Stimulated activated CD4-positive, alpha-beta T cell treated with anti-CD3 and anti-CD28 coated beads, Interleukin-1b, Interleukin-23, amount 100 ng/mL, for 24 hours (primary cell): ENCODE measurements around the gene MPRIP.
"Not testable (repeated sequence)": the region's sequence is repeated elsewhere in the genome, so short reads cannot be mapped to it uniquely, and the experiment has no call there.

Experiments used
- DNase-seq, 4 experiments: peaks; one replicate each; pipeline ENCODE4 v3.0.0-alpha.2; 2020; ENCODE audit warnings: low read depth in 4 of 4, low spot score in 1 of 4

MPRIP gene

GRCh38 chr17:17013828-17014747 lies 28.2 kb upstream of the MPRIP start:
- DNase-seq, result not testable (repeated sequence)

- DNase-seq, result not testable (repeated sequence)
Measured at GRCh38 chr17:17014748-17015124, 27.5 kb upstream of the MPRIP start.

DNA sequence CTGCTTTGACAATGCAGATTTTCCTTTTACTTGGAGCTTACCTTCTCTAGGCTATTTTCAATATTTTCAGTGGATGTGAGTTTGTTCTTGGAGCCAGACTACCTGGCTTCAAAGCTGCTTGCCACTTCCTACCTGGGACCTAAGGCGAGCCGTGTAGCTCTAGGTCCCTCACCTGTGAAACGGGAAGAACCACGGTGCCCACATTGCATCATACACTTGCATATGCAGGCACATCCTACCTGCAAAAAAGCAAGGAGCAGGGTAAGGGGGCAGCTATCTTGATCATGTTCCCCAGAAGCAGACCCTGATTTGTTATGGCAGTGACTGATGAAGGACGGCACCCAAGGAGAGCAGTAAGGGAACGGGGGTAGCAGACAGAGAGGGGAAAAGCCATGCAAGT lies 27.0 kb upstream of the MPRIP start:
- DNase-seq, result no peak

DNA sequence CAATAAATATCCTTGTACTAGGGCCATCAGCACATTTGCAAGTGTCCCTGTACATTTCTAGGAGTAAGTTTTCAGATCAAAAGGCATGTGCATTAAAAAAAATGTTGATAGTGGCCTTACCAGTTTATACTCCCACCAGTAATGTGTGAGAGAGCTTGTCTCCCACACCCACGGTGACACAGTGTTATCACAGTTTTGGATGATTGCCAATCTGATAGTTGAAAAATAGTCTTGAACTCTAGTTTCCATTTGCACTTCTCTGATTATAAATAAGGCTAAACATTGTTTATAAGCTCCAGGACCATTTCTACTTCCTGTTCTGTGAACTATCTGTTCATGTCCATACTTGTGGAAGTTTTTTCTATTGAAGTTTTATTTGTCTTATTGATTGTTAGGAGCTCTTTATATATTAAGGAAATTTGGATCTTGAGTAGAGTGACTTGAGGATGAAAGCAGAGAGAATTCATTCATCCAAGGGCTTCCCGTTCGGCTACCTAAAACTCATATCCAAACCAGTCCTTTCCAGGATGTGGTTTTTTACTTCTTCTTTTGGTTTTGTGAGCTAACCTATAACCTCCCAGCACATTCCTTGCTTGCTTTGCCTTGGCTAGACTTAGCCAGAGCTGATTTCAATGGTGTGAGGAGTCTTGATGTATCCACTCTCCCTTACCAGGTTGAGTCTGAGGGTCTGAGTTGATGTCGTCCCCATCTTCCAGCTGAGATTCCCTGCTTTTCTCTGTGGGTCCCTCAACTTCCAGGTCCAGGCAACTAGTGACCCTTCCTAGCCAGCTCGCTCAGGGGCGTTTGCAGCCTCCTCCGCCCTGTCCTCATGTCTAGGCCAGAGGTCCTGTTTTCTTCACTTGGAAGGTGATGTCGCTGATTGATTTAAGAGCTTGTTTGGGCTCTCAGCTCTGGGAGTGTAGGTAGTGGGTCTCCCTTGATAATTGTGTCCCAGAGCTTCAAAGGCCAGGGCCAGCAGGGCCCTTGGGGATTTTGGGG lies 25.8 kb upstream of the MPRIP start:
- not testable (repeated sequence) for DNase-seq

GRCh38 chr17:17017343-17018014 lies 24.8 kb upstream of the MPRIP start:
- DNase-seq, result no peak

- no peak for DNase-seq
Measured at GRCh38 chr17:17018021-17018441, 24.2 kb upstream of the MPRIP start.

DNA sequence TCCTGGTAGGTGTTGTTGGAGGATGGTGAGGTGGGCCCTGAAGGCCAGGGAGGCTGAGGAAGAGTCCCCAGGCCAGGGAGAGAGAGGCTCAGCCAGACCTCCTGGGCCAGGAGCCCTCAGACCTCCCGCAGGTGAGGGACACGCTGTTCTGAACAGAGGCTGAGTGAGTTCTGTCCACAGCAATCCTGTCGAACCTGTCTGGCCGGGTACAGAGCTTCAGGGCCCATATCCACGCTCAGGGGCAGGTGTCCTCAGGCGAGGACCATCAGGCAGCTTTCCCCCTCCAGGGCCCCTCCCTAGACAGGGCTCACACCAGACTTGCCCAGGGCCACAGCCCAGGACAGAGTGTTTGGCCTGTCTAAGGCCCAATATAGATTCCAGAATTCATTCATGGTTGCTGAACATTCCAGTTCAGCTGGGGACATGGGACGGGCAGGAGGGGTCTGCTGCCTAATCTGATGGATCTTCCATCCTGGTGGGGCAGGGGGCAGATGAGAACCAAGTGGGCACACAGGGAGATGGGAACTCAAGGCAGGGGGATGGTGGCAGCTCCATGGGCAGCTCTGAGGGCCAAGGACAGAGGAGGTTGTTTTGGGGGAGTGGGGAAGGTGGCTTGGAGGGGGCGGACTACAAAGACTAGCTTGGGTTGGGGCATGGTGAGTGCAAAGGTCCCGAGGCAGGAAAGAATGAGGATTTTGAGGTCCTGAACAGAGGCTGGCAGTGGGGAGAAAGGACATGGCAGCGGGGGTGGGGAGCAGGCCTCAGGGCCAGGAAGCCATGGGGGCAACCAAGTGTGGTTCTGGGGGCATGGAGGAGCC lies 23.4 kb upstream of the MPRIP start:
- DNase-seq, result no peak

- DNase-seq, result no peak
Measured at GRCh38 chr17:17019430-17019762, 22.9 kb upstream of the MPRIP start.

GRCh38 chr17:17019891-17020456 lies 22.3 kb upstream of the MPRIP start:
- DNase-seq, result no peak

DNA sequence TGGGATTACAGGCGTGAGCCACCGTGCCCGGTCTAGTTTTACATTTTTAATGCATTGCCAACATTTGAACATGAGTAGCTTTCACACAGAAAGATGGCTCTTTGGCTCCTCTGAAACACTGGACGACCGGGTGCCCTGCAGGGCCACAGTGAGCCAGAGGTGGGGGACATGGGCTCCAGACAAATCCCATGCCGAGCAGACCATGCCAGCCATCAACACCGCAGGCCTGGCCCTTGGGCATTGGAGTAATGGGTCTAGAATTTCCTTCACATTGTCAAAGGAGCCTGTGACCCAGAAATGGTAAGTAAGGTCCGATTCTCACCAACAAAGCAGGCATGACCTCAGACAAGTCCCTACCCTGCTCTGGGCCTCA lies 21.4 kb upstream of the MPRIP start:
- no peak for DNase-seq

- no peak for DNase-seq
Measured at GRCh38 chr17:17021194-17021863, 20.9 kb upstream of the MPRIP start.

GRCh38 chr17:17022011-17022410 lies 20.2 kb upstream of the MPRIP start:
- no peak for DNase-seq

GRCh38 chr17:17022456-17022855 lies 19.8 kb upstream of the MPRIP start:
- DNase-seq, result no peak

DNA sequence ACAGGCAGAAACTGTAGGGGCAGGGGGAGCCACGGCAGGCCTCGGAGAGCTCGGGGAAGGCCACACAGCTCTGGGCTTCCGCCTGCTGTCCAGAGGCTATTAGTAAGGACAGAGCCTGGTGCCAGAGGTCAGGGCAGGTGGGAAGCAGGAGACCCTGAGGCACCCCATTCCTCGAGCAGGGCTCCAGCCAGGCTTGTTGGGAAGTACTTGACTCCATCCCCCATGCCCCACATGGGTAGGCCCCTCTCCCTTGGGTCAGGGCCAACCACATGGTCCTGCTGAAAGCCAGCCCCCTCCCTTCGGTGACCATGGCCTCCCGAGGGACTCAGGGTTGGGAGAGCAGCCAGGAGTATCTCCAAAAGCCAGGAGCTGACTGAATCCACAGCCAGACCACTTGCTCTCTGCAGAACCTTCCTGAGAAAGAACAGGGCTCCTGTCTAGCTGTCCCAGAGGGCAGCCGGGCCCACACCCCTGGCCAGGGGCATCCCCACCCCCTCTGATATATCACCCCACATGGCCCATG lies 17.4 kb upstream of the MPRIP start:
- DNase-seq, result no peak

- no peak for DNase-seq
Measured at GRCh38 chr17:17025621-17026020, 16.6 kb upstream of the MPRIP start.

- DNase-seq, result no peak
Measured at GRCh38 chr17:17026163-17026562, 16.1 kb upstream of the MPRIP start.

- no peak for DNase-seq
Measured at GRCh38 chr17:17027442-17028058, 14.7 kb upstream of the MPRIP start.

DNA sequence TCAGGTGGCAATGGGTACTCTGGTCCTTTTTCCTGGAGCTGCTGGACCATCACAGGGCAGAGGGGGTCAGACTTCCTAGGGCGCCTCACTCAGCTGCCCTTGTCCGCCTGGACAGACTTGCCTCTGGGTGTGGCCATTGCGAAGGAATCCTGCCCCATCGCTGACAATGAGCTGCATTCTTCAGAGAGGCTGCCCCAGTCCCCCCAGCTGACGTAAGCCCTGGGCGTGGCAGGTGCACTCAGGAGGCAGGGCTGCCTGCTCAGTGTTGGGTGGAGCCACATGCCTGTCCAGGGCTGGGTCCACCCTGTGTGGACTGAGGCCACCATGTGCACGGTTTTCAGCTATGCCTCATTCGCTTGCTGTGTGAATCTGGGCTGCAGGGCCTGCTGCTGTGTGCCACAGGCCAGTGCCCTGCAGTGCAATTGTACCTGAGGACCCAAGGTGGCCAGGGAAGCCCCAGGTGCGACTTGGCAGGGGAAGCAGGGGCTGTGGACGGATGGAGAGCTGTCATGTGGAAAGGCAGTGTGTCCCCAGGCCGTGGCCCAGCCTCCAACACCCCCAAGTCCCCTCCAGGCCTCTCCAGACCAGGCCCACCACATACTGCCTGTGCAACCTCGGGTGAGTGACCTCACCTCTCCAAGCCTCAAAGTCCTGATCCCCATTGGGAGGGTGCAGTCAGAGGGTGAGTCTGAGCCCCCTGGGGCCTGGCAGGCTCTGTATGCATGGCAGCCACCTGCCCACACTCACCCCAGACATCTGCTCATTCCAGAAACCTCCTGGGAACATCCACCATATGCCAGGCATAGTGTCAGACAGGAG lies 14.0 kb upstream of the MPRIP start:
- DNase-seq, result no peak
